Epidermal melanocyte (primary cell): ENCODE measurements around the gene PPDPF.
"Not testable (repeated sequence)": the region's sequence is repeated elsewhere in the genome, so short reads cannot be mapped to it uniquely, and the experiment has no call there.

Experiments used
- DNase-seq: peaks from one replicate; pipeline ENCODE4 v3.0.0; 2011; ENCODE audit warnings: low spot score; ENCODE audit not compliant: insufficient read length

Gene PPDPF

DNA sequence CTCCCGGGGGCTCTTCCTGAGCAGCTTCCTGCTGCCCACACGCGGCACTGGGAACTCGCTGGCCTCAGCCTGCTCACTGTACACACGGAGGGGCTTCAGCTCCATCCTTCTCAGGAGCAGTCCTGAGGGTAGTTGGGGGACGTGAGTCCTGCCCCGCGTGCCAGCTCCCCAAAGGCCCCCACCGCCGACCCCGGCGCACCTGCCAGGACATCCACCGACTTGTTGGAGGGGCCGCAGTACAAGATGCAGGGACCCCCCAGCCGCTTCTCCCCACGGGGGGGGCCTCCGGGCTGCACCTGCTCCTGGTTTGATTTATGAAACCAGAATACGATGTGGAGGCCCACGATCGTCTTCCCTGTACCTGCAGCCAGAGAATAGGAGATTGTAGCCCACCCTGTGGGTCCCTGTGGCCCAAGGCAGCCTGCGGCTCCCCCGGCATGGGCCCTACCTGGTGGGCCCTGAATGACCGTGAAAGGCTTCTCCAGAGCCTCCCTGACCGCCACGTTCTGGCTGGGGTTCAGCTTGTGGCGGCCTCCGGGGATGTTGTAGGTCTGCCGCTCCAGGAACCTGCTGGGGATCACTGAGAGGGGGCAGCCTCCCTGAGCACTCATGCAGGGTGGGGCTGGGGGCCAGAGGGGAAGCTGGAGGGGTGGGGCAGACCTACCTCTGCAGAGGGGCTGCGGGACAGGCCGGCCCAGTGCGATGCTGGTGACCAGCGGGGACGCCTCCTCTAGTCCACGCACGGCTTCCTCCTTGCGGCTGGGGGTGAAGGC lies 41.2 kb downstream of the PPDPF start:
- no peak for DNase-seq

DNA sequence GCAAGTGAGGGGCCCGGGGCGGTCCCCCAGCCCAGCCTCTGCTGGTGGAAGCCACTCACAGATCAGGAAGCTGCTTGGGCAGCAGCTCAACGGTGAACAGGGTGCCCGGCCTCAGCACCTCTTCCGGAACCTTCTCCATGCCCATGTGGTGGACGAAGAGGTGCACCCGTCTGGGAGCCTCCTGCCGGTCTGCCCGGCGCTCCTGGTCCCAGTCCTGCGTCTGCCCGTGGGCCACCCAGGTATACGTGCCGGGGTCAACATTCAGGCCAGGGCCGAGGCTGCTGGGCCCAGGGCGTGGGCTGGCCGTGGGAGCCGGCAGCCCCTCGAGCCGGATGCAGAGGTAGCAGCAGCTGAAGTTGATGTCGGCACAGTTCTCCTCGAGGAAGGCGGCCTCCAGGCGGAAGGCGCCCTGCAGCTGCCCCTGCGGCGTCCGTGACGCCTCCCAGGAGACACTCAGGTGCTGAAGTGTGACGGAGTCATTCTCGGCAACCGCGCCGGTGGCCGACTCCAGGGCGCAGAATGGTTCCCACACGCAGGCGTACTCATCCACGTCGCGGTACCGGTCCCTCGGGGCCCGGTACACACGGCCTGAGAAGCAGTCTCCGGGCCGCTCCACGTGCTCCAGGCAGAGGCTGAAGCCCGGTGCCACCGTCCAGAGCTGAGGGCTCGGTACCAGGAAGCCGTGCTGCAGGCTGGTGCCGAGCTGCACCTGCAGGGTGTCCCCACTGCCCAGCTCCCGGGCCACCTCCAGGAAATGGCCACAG lies 42.1 kb downstream of the PPDPF start:
- no peak for DNase-seq

DNA sequence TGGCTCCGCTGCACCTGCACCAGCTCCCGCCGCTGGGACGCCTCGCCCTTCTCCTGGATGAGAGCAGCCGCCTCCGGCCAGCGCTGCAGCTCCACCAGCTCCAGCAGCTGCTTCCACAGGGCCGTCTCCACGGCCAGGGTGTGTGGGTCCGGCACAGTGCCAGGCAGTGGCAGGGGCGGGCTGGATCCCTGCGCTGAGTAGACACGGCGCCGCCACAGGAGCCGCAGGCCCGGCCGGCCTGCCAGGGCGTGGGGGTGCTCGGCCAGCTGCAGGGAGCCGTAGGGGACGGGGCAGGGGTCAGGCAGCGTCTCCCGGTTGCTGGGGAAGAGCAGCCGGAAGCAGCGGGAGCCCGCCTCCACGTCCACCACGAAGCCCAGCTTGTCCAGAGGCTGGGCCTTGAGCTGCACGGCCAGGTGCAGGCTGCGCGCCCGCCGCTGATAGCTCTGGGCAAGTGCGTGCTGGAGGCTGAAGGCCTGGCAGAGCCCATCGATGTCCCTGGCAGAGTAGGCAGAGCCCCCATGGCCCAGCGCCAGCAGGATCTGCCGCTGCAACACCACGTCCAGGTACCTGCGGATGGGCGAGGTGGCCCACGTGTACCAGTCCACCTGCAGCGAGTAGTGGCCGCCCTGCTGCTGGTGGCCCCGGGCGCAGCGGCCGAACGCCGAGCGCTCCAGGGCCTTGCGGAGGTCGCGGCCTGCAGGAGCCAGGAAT lies 42.8 kb downstream of the PPDPF start:
- no peak for DNase-seq

DNA sequence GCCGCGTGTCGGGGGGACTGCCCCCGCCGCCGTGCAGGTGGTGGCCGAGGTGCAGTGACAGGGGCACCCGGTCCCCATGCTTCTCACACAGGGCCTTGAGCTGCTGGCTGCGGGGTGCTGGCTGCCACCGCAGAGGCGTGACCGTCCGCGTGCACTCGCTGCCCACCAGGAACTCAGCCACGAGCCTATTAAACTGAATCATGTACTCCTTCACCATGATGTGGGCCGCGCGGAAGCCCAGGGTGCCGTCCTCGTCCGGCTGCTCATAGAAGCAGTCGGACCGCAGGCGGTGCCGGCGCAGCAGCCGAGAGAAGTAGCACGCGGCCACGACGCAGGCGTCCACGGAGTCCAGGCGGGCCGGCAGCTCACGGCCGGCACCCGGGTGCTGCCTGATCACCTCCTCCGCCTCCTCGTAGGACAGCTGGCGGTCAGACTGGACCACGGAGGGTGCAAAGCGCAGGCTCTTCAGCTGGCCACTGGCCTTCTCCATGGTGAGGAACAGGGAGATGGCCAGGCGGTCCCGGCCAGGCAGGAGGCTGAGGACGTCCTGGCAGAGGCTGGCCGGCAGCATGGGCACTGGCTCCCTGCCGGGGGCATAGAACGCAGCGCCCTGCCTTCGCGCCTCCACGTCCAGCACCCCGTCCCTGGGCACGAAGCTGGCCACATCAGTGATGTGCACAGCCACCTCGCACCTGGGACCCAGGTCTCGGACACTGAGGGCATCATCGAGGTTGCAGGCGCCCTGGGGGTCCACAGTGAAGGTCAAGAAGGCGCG lies 43.7 kb downstream of the PPDPF start:
- DNase-seq: no peak

GRCh38 chr20:63565021-63565698 lies 44.6 kb downstream of the PPDPF start:
- no peak for DNase-seq

DNA sequence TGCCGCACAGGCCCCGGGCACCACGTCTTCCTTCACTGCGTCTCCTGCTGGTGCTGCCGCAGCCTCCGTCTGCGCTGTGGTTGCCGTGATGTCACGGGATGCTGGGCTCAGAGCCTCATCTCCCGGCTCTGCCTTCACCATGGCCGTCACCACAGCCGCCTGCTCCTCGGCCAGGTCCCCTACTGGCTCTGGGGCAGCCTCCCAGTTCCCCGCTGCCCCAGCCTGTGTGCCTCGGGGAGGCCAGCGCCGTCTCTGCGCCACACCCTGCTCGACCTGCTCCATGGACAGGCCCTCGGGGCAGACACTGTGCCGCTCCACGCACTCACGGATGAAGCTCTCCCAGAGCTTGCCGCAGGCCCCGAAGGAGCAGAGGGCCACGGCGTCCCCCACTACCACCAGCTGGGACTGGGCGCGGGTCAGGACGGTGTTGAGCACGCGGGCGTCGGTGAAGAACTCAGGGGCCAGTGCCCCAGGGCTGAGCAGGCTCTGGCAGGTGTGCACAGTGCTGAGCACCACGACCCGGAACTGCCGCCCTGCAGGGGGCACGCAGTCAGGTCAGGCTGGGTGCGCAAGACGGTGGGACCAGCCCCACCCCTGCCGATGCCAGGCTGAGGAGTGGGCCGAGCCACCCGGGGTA lies 45.3 kb downstream of the PPDPF start:
- no peak for DNase-seq

- DNase-seq: no peak
Observed at GRCh38 chr20:63566395-63567135, 46.0 kb downstream of the PPDPF start.

DNA sequence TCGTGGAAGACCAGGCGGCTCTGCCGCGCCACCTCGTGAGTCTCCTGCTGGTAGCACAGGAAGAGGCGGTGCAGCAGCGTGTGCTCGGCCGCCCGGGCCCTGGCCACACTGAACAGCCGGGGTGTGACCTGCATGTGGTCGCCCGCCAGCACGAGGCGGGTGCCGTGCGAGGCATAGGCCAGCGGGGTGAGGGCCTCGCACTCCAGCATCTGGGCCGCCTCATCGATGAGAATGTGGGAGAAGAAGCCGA lies 46.5 kb downstream of the PPDPF start:
- DNase-seq: no peak

- no peak for DNase-seq
Observed at GRCh38 chr20:63567386-63568169, 47.0 kb downstream of the PPDPF start.

- DNase-seq: no peak
Observed at GRCh38 chr20:63568170-63568981, 47.8 kb downstream of the PPDPF start.

DNA sequence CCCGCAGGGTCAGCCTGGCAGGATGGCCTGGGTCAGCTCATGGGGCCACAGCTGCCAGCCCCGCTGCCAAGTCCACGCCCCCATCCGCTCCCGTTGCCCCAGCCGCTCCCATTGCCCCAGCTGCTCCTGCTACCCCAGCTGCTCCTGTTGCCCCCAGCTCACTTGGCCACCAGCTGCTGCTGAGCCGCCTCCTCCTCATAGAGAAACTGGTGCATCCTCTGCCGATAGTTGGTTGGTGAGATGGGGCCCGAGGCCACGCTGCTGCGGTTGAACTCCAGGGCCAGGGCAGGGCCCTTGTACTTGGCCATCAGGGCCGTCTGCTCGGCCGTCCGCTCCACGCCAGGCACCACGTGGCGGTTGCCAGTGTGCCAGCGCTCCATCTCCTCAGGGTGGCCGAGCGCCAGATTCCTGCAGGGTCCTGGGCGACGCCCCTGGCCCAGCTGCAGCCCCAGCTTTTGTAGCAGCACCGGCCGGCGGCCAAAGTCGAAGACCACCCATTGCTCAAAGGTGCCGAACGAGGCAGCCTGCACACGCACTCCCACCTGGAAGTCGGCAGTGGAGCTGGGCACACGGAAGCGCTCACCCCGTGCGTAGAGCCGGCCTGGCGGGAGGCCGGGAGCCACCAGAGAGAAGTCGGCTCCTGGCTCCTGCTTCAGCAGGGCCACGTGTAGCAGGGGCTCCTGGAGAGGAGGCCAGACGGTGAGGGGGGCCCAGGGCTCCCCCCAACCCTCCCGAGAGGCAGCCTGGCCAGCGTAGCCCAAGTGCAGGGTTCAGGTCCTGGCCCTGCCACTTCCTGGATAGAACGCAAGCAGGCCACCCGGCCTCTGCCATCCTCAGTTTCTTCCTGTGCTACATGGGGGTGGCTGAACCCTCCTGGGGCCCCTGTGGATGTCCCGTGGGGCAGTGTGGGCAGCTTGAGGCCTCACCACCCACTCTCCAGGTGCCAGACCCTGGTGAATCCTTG lies 48.7 kb downstream of the PPDPF start:
- DNase-seq: no peak

DNA sequence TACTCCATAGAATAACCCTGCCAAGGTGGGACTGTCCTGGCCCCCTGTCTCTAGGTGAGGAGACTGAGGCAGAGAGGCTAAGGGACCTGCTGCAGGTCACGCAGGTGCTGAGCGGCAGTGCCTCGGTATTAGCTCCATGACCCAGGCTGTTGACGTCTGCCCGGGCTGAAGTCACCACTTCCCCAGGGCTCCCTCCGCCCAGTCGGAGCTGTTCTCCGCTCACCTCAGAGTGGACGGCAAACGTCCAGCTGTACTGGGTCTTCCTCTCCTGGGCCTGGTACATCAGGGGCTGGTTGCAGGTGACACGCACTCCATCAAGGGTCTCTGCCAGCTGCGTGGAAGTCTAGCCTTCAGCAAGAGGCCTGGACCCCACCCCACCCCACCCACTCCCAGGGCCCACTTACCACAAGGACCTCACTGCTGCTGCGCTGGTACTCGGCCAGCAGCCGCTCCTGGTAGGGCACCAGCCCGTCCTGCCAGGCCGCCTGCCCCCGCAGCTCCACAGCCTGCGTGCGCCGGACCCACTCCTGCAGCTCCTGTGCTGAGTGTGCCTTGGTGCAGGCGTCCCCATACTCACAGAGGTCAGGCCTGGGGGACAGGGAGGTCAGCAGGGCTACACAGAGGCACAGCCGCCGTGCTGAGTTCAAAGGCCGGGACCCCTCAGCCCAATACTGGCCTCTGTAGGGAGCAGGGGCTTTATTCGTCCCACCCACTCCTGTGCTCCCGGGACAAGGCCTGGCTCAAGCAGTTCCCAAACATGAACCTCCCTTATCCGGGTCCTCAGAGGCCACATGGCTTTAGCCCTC lies 49.9 kb downstream of the PPDPF start:
- DNase-seq: no peak

- not testable (repeated sequence) for DNase-seq
Observed at GRCh38 chr20:63571087-63571478, 50.5 kb downstream of the PPDPF start.
